ENCODE results near the gene MTHFD1. TPM values are rescaled to one million over a fixed set of nuclear protein-coding genes. Genes with fewer than 3 reads are reported as not detected.

The MTHFD1 gene
- polyA plus RNA-seq, 3 donors: 11.8 to 21.3 (median 14.3) TPM

DNA sequence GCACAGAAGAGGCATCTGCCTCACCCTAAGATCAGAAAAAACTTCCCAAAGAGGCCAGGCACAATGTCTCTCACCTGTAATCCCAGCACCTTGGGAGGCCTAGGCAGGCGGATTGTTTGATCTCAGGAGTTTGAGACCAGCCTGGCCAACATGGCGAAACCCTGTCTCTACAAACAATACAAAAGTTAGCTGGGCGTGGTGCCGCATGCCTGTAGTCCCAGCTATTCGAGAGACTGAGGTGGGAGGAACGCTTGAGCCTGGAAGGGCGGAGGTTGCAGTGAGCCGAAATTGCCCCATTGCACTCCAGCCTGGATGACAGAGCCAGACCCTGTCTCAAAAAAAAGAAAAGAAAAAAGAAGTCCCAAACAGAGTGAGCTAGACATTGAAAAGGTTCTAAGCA is 120.9 kb downstream of the MTHFD1 start:
- Histone ChIP-seq H3K4me3 (replicated peaks in 1 of 3; ENCODE audit: low read depth in 2 of 3, low read length in 3 of 3) (no peak overlapping the region), H3K9ac (ENCODE audit: insufficient read depth, low read length, poor library complexity, severe bottlenecking) (no peak overlapping the region), H3K4me1 (ENCODE audit: control insufficient read depth in 1 of 2, insufficient read depth in 2 of 2, low read length in 2 of 2) (peaks cover 57 to 74% of the 10 kb centered on the region in 2 donors), H4K20me1 (ENCODE audit: insufficient read depth, low read length) (peaks cover 91% of the 10 kb centered on the region), H3K36me3 (replicated peaks in 1 of 2; ENCODE audit: control insufficient read depth in 1 of 2, insufficient read depth in 2 of 2, low read length in 2 of 2) (no peaks in the 10 kb centered on the region), H3K27me3 (ENCODE audit: control insufficient read depth in 2 of 2, insufficient read depth in 2 of 2, low read length in 2 of 2) (no peaks in the 10 kb centered on the region), H3K9me3 (replicated peaks in 1 of 2; ENCODE audit: control insufficient read depth in 1 of 2, insufficient read depth in 1 of 2, low read length in 2 of 2) (no peaks in the 10 kb centered on the region), H2AFZ (ENCODE audit: insufficient read depth, low read depth, low read length, poor library complexity, severe bottlenecking) (no peak overlapping the region), H3K79me2 (ENCODE audit: insufficient read depth, low read length) (peaks cover 92% of the 10 kb centered on the region), H3K27ac (ENCODE audit: low read depth in 1 of 2, low read length in 2 of 2) (no peak overlapping the region), H3K4me2 (replicated peaks; ENCODE audit: extremely low read depth, low read length, poor library complexity, severe bottlenecking) (no peak overlapping the region)
- TF ChIP-seq, protein P1, sequence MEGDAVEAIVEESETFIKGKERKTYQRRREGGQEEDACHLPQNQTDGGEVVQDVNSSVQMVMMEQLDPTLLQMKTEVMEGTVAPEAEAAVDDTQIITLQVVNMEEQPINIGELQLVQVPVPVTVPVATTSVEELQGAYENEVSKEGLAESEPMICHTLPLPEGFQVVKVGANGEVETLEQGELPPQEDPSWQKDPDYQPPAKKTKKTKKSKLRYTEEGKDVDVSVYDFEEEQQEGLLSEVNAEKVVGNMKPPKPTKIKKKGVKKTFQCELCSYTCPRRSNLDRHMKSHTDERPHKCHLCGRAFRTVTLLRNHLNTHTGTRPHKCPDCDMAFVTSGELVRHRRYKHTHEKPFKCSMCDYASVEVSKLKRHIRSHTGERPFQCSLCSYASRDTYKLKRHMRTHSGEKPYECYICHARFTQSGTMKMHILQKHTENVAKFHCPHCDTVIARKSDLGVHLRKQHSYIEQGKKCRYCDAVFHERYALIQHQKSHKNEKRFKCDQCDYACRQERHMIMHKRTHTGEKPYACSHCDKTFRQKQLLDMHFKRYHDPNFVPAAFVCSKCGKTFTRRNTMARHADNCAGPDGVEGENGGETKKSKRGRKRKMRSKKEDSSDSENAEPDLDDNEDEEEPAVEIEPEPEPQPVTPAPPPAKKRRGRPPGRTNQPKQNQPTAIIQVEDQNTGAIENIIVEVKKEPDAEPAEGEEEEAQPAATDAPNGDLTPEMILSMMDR (IDR thresholded peaks at IDR 0.05): no peak
- Mint-ChIP-seq H3K27ac (peak overlapping the region in 1 of 7 donors; percentile 50), H3K9me3 (no peaks in the 10 kb centered on the region), H3K4me3 (no peak overlapping the region), H3K36me3 (peaks cover 0 to 2% of the 10 kb centered on the region in 2 donors), H3K27me3 (ENCODE audit: low read depth in 3 of 3) (peaks cover 0 to 2% (median 2%) of the 10 kb centered on the region in 3 donors), H3K4me1 (peaks cover 66% of the 10 kb centered on the region)
- intact Hi-C loops (cut with micrococcal nuclease): loop anchor here (5.0 to 10.0 kb wide), 2 partner anchors 33 to 146 kb away; partner anchors contain the start of gene HSPA2 (in 1 of the 2)
- WGBS (ENCODE audit: insufficient coverage): 100% methylated on average over 6 of the region's 8 CpGs
- no peak for DNase-seq

Small RNA genes within 50 kb of the gene (small RNA-seq; reads per million reads assigned to genes)
- not detected for gene AL161756.2 (ENCODE audit: insufficient read length, low read depth)

Other genes starting within 250 kb of the MTHFD1 start
- under 1 TPM in 1 of 3 donors, not detected in 2; 0.04 TPM for gene ESR2, start 94.0 kb upstream of the MTHFD1 start, polyA plus RNA-seq
- gene AKAP5, start 77.1 kb downstream of the MTHFD1 start, polyA plus RNA-seq: not detected
- gene ZBTB25, start 115.5 kb downstream of the MTHFD1 start, polyA plus RNA-seq: 1 to 10 TPM; 3.2 to 8.7 (median 3.9) TPM
- gene ZBTB1, start 116.4 kb downstream of the MTHFD1 start, polyA plus RNA-seq: 10 to 100 TPM; 27.7 to 45.4 (median 33.4) TPM
- gene HSPA2, start 152.4 kb downstream of the MTHFD1 start, polyA plus RNA-seq: under 1 TPM in 2 of 3 donors, not detected in 1; 0.17 to 0.41 TPM
- under 1 TPM in 1 of 3 donors, not detected in 2; 0.38 TPM for gene PPP1R36, start 161.6 kb downstream of the MTHFD1 start, polyA plus RNA-seq

Data from CD14-positive monocyte (primary cell).